Osteocyte (in vitro differentiated cells): Measurements from ENCODE around the gene WDR11. TPM values are rescaled to one million over a fixed set of nuclear protein-coding genes. Genes with fewer than 3 reads are reported as not detected.

ENCODE experiments used
- DNase-seq: peaks from one replicate; pipeline ENCODE4 v3.0.0; 2021; ENCODE audit warnings: mixed read lengths; ENCODE audit not compliant: unreplicated experiment; ENCODE audit errors: extremely low spot score
- H3K27ac Mint-ChIP-seq: one replicate; pipeline ENCODE4 v1.8.0; 2021; ENCODE audit warnings: mild to moderate bottlenecking, mixed read lengths; ENCODE audit not compliant: unreplicated experiment
- H3K27me3 Mint-ChIP-seq: one replicate; pipeline ENCODE4 v1.8.0; 2021; ENCODE audit warnings: mixed read lengths; ENCODE audit not compliant: unreplicated experiment
- H3K36me3 Mint-ChIP-seq: one replicate; pipeline ENCODE4 v1.8.0; 2021; ENCODE audit warnings: mixed read lengths; ENCODE audit not compliant: unreplicated experiment
- H3K4me1 Mint-ChIP-seq: one replicate; pipeline ENCODE4 v1.8.0; 2021; ENCODE audit warnings: mixed read lengths; ENCODE audit not compliant: unreplicated experiment
- H3K4me3 Mint-ChIP-seq: one replicate; pipeline ENCODE4 v1.8.0; 2021; ENCODE audit warnings: mild to moderate bottlenecking, moderate library complexity, mixed read lengths; ENCODE audit not compliant: unreplicated experiment
- H3K9me3 Mint-ChIP-seq: one replicate; pipeline ENCODE4 v1.8.0; 2021; ENCODE audit warnings: mixed read lengths; ENCODE audit not compliant: unreplicated experiment
- CTCF ChIP-seq: fragments of 200-600 bp; sonication (generic); IDR thresholded peaks from 2 replicates; pipeline ENCODE4 v1.5.0; 2021; ENCODE audit warnings: antibody characterized with exemption, mild to moderate bottlenecking, moderate library complexity
- total RNA-seq: library from RNA; stranded (reverse); gene quantifications from 2 replicates; pipeline ENCODE4 v1.2.1, GENCODE V29; 2021

The WDR11 gene
- total RNA-seq, 1 donor from 2014 or later, result 61.8 TPM

- H3K4me1 Mint-ChIP-seq, result no peaks in the 10 kb centered on the region
- H3K36me3 Mint-ChIP-seq, result no peaks in the 10 kb centered on the region
- H3K27ac Mint-ChIP-seq, result no peak overlapping the region
- H3K9me3 Mint-ChIP-seq, result no peaks in the 10 kb centered on the region
- TF ChIP-seq CTCF, result no peak
- peaks cover 8% of the 10 kb centered on the region for H3K27me3 Mint-ChIP-seq
- no peak overlapping the region for H3K4me3 Mint-ChIP-seq
- no peak for DNase-seq
Observed at GRCh38 chr10:120832106-120832505, 19.1 kb upstream of the WDR11 start.

- no peak for DNase-seq
- Mint-ChIP-seq H3K4me1 (no peaks in the 10 kb centered on the region), H3K27me3 (peaks cover 5% of the 10 kb centered on the region), H3K9me3 (no peaks in the 10 kb centered on the region), H3K27ac (no peak overlapping the region), H3K36me3 (no peaks in the 10 kb centered on the region), H3K4me3 (no peak overlapping the region)
- TF ChIP-seq CTCF, result no peak
Observed at GRCh38 chr10:120833222-120833928, 17.8 kb upstream of the WDR11 start.

GRCh38 chr10:120835603-120836002 is 15.6 kb upstream of the WDR11 start:
- Mint-ChIP-seq H3K27ac (no peak overlapping the region), H3K27me3 (peaks cover 5% of the 10 kb centered on the region), H3K4me3 (no peak overlapping the region), H3K36me3 (no peaks in the 10 kb centered on the region), H3K9me3 (no peaks in the 10 kb centered on the region), H3K4me1 (no peaks in the 10 kb centered on the region)
- no peak for DNase-seq
- TF ChIP-seq CTCF, result no peak

- Mint-ChIP-seq H3K4me3 (no peak overlapping the region), H3K9me3 (no peaks in the 10 kb centered on the region), H3K27ac (no peak overlapping the region), H3K27me3 (peaks cover 7% of the 10 kb centered on the region), H3K4me1 (no peaks in the 10 kb centered on the region), H3K36me3 (no peaks in the 10 kb centered on the region)
- no peak for TF ChIP-seq CTCF
- no peak for DNase-seq
Observed at GRCh38 chr10:120838941-120839340, 12.2 kb upstream of the WDR11 start.

GRCh38 chr10:120841522-120842189 is 9.5 kb upstream of the WDR11 start:
- Mint-ChIP-seq H3K27me3 (peaks cover 20% of the 10 kb centered on the region), H3K36me3 (no peaks in the 10 kb centered on the region), H3K9me3 (no peaks in the 10 kb centered on the region), H3K27ac (no peak overlapping the region), H3K4me3 (no peak overlapping the region), H3K4me1 (no peaks in the 10 kb centered on the region)
- no peak for TF ChIP-seq CTCF
- DNase-seq, result no peak
